HCT116 (cell line): ENCODE measurements around the gene ARHGAP40. TPM values are rescaled to one million over a fixed set of nuclear protein-coding genes. Genes with fewer than 3 reads are reported as not detected.

ENCODE experiments used
- ATAC-seq: fragments of 200-7000 bp; cut with Tn5 transposase; 2 replicates; pipeline ENCODE4 v1.9.1; 2020; ENCODE audit warnings: mild to moderate bottlenecking, moderate library complexity
- BruUV-seq: library from RNA; stranded (reverse); fragments of 400-500 nt; replicated peaks from 2 replicates; lab custom pipeline; 2021; lab: Mats Ljungman, UMichigan
- CTCF ChIA-PET: fragments of 300-600 bp; sonication (Branson Sonifier 250); formaldehyde crosslinking; loops from one replicate; lab custom pipeline; 2021; ENCODE audit warnings: antibody characterized with exemption; lab: Charles Lee
- POLR2A ChIA-PET: fragments of 300-600, 350-600 bp; sonication (Branson Sonifier 250); formaldehyde crosslinking; loops from one replicate; lab custom pipeline; 2021; ENCODE audit warnings: antibody characterized with exemption; lab: Charles Lee
- RAD21 ChIA-PET, 2 experiments: fragments of 300-600 bp; sonication (Branson Sonifier 250); formaldehyde crosslinking; loops; one replicate each; lab custom pipeline; 2023; ENCODE audit warnings: low total read pairs in 2 of 2; ENCODE audit not compliant: uncharacterized antibody in 2 of 2, unreplicated experiment in 2 of 2, low non-redundant PET in 1 of 2; lab: Charles Lee
- DNase-seq: peaks from one replicate; pipeline ENCODE4 v3.0.0-alpha.2; 2010; ENCODE audit warnings: low read depth, low spot score
- H2AFZ ChIP-seq: fragments of 200-600 bp; shearing (Covaris generic), sonication (generic); 2 replicates; pipeline ENCODE4 v1.6.1; 2017; ENCODE audit warnings: low read depth, mixed run types, mixed read lengths, antibody characterized with exemption, low read length; ENCODE audit not compliant: poor library complexity, severe bottlenecking
- H3K27ac ChIP-seq: 2 replicates; pipeline ENCODE4 v1.5.1; 2012; ENCODE audit warnings: low read depth, low read length
- H3K27me3 ChIP-seq: fragments of 200-600 bp; sonication (generic); 2 replicates; pipeline ENCODE4 v1.6.1; 2016; ENCODE audit warnings: mixed run types, low read length, mixed read lengths; ENCODE audit not compliant: insufficient read depth
- H3K36me3 ChIP-seq, 2 experiments: fragments of 200-500 bp in 1 of 2; fragments of 200-600 bp in 1 of 2; sonication (Bioruptor generic) in 1 of 2; sonication (generic) in 1 of 2; 2 replicates each; pipeline versions ENCODE4 v1.5.1 to v1.6.1; 2014 to 2016; ENCODE audit warnings: low read length in 2 of 2, inconsistent platforms in 1 of 2, mixed read lengths in 1 of 2, mixed run types in 1 of 2; ENCODE audit not compliant: insufficient read depth in 2 of 2, control insufficient read depth in 1 of 2
- H3K4me1 ChIP-seq, 2 experiments: fragments of 200-600 bp in 1 of 2; sonication (generic) in 1 of 2; 2 replicates each; pipeline versions ENCODE4 v1.5.1 to v1.6.1; 2012 to 2017; ENCODE audit warnings: low read length in 2 of 2, inconsistent platforms in 1 of 2, mild to moderate bottlenecking in 1 of 2, mixed read lengths in 1 of 2, mixed run types in 1 of 2, moderate library complexity in 1 of 2; ENCODE audit not compliant: insufficient read depth in 2 of 2, control insufficient read depth in 1 of 2
- H3K4me2 ChIP-seq: fragments of 200-600 bp; sonication (generic); 2 replicates; pipeline ENCODE4 v1.6.1; 2017; ENCODE audit warnings: mixed run types, low read length, mixed read lengths
- H3K4me3 ChIP-seq, 2 experiments: fragments of 200-600 bp in 1 of 2; sonication (generic) in 1 of 2; replicated peaks in 1 of 2; 2 replicates each; pipeline ENCODE4 v1.5.1; 2011 to 2016; ENCODE audit warnings: low read length in 2 of 2, control low read depth in 1 of 2, low read depth in 1 of 2, mild to moderate bottlenecking in 1 of 2, mixed read lengths in 1 of 2, mixed run types in 1 of 2
- H3K79me2 ChIP-seq: fragments of 200-600 bp; sonication (generic); 2 replicates; pipeline ENCODE4 v1.6.1; 2017; ENCODE audit warnings: mild to moderate bottlenecking, mixed run types, low read length, moderate library complexity, mixed read lengths; ENCODE audit not compliant: insufficient read depth
- H3K9ac ChIP-seq: fragments of 200-600 bp; sonication (generic); 2 replicates; pipeline ENCODE4 v1.6.1; 2016; ENCODE audit warnings: low read length, mixed read lengths
- H3K9me2 ChIP-seq: fragments of 200-600 bp; sonication (generic), shearing (Covaris generic); 2 replicates; pipeline ENCODE4 v1.6.1; 2017; ENCODE audit warnings: mixed run types, mild to moderate bottlenecking, moderate library complexity; ENCODE audit not compliant: insufficient read depth
- H3K9me3 ChIP-seq, 2 experiments: fragments of 200-500 bp in 1 of 2; fragments of 200-600 bp in 1 of 2; sonication (Bioruptor generic) in 1 of 2; sonication (generic) in 1 of 2; 2 replicates each; pipeline ENCODE4 v1.6.1; 2014 to 2017; ENCODE audit warnings: low read length in 2 of 2, mixed read lengths in 2 of 2, inconsistent platforms in 1 of 2, low read depth in 1 of 2, mild to moderate bottlenecking in 1 of 2, mixed run types in 1 of 2, moderate library complexity in 1 of 2; ENCODE audit not compliant: control insufficient read depth in 1 of 2, insufficient read depth in 1 of 2
- H4K20me1 ChIP-seq: fragments of 200-600 bp; sonication (generic), shearing (Covaris generic); 2 replicates; pipeline ENCODE4 v1.6.1; 2017; ENCODE audit warnings: mixed run types, mild to moderate bottlenecking, moderate library complexity; ENCODE audit not compliant: insufficient read depth
- CBX3 ChIP-seq: IDR thresholded peaks from 2 replicates; pipeline ENCODE4 v1.6.1; 2012; ENCODE audit warnings: low read depth
- CEBPB ChIP-seq: IDR thresholded peaks from 2 replicates; pipeline ENCODE4 v1.6.1; 2012; ENCODE audit warnings: low read depth
- ELF1 ChIP-seq: IDR thresholded peaks from 2 replicates; pipeline ENCODE4 v1.6.1; 2012; ENCODE audit warnings: low read depth, borderline replicate concordance
- EZH2 ChIP-seq: fragments of 200-600 bp; sonication (generic); IDR thresholded peaks from 2 replicates; pipeline ENCODE4 v1.6.1; 2017; ENCODE audit warnings: antibody characterized with exemption, mixed run types
- EZH2phosphoT487 ChIP-seq: fragments of 200-600 bp; IDR thresholded peaks from 2 replicates; pipeline ENCODE4 v1.6.1; 2018; ENCODE audit warnings: antibody characterized with exemption, borderline replicate concordance
- FOSL1 ChIP-seq: IDR thresholded peaks from 2 replicates; pipeline ENCODE4 v1.6.1; 2012; ENCODE audit warnings: low read depth
- POLR2A ChIP-seq: IDR thresholded peaks from 2 replicates; pipeline ENCODE4 v1.7.0; 2011; ENCODE audit warnings: borderline replicate concordance; ENCODE audit not compliant: insufficient read depth, insufficient read length; ENCODE audit errors: extremely low read depth
- POLR2AphosphoS5 ChIP-seq: IDR thresholded peaks from 2 replicates; pipeline ENCODE4 v1.6.1; 2011; ENCODE audit warnings: mild to moderate bottlenecking, low read depth, low read length, moderate library complexity
- RAD21 ChIP-seq: IDR thresholded peaks from 2 replicates; pipeline ENCODE4 v1.6.1; 2012; ENCODE audit warnings: low read depth, mild to moderate bottlenecking
- SIN3A ChIP-seq: IDR thresholded peaks from 2 replicates; pipeline ENCODE4 v1.6.1; 2012; ENCODE audit warnings: low read depth
- SRF ChIP-seq: IDR thresholded peaks from 2 replicates; pipeline ENCODE4 v1.6.1; 2012; ENCODE audit warnings: low read depth
- TCF7L2 ChIP-seq: IDR thresholded peaks from 2 replicates; pipeline ENCODE4 v1.7.0; 2011; ENCODE audit warnings: borderline replicate concordance, inconsistent platforms; ENCODE audit not compliant: insufficient read depth, insufficient read length; ENCODE audit errors: extremely low read depth
- YY1 ChIP-seq: IDR thresholded peaks from 2 replicates; pipeline ENCODE4 v1.6.1; 2011; ENCODE audit warnings: low read length, low read depth, moderate library complexity, mild to moderate bottlenecking; ENCODE audit not compliant: insufficient replicate concordance; ENCODE audit errors: extremely low read depth
- ZFX ChIP-seq: fragments of 450-650 bp; IDR thresholded peaks from 2 replicates; pipeline ENCODE4 v1.6.1; 2017
- ZNF274 ChIP-seq: fragments of 200-500 bp; sonication (Bioruptor generic); IDR thresholded peaks from 2 replicates; pipeline ENCODE4 v1.6.1; 2014; ENCODE audit warnings: mild to moderate bottlenecking, low read depth, low read length, inconsistent platforms
- intact Hi-C: fragments of 100-400 bp; cut with micrococcal nuclease; formaldehyde crosslinking; loops from 2 replicates; pipeline ENCODE4 v1.10.0; 2022
- total RNA-seq: library from RNA; stranded (reverse); gene quantifications from one replicate; pipeline ENCODE4 v1.2.1, GENCODE V29; 2021; ENCODE audit not compliant: unreplicated experiment
- TF ChIP-seq, protein P1 (sequence below): IDR thresholded peaks from 2 replicates; pipeline ENCODE4 v1.6.1; 2012
- TF ChIP-seq, protein P2 (sequence below): IDR thresholded peaks from 2 replicates; pipeline ENCODE4 v1.6.1; 2012; ENCODE audit warnings: low read depth

The ARHGAP40 gene
- total RNA-seq, 1 experiment from 2014 or later: 3.4 TPM

DNA sequence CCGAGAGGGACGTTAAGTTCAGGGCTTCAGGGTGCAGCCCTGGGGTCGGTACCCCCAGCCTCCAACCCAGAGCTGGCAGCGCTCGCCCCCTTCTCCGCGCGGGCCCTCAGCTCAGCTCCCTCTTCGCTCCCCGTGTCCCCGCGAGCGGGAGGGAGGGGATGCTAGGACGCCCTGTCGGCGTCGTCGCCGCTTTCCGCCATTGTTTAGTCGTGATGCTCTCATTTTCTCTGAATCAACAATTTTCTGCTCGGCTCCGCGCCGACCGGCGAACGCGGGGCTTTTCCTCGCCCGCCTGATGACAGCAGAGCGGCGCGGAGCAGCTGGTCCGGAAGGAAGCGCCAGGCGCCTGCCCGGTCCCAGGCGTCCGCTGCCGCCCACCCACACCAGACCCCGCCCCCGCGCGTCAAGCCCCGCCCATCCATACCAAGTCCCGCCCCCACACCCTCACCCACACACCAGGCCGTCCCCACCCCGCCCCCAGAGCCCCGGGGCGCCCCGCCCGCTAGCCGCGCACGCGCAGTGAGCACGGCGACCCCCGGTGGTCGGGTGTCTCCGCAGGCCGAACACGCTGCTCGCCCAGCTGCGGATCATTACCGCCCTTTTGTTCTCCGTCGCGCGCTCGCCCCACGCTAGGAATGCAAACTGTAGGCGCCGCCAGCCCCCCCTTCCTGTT is 72.6 kb downstream of the ARHGAP40 start:
- TF ChIP-seq POLR2AphosphoS5: no peak
- no peak for TF ChIP-seq TCF7L2
- no peak for TF ChIP-seq CBX3
- TF ChIP-seq ELF1: no peak
- no peak for TF ChIP-seq EZH2phosphoT487
- no peak for TF ChIP-seq POLR2A
- no peak for TF ChIP-seq ZFX
- TF ChIP-seq EZH2: no peak
- TF ChIP-seq, protein P1, sequence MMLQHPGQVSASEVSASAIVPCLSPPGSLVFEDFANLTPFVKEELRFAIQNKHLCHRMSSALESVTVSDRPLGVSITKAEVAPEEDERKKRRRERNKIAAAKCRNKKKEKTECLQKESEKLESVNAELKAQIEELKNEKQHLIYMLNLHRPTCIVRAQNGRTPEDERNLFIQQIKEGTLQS: no peak
- no peak for TF ChIP-seq CEBPB
- TF ChIP-seq, protein P2, sequence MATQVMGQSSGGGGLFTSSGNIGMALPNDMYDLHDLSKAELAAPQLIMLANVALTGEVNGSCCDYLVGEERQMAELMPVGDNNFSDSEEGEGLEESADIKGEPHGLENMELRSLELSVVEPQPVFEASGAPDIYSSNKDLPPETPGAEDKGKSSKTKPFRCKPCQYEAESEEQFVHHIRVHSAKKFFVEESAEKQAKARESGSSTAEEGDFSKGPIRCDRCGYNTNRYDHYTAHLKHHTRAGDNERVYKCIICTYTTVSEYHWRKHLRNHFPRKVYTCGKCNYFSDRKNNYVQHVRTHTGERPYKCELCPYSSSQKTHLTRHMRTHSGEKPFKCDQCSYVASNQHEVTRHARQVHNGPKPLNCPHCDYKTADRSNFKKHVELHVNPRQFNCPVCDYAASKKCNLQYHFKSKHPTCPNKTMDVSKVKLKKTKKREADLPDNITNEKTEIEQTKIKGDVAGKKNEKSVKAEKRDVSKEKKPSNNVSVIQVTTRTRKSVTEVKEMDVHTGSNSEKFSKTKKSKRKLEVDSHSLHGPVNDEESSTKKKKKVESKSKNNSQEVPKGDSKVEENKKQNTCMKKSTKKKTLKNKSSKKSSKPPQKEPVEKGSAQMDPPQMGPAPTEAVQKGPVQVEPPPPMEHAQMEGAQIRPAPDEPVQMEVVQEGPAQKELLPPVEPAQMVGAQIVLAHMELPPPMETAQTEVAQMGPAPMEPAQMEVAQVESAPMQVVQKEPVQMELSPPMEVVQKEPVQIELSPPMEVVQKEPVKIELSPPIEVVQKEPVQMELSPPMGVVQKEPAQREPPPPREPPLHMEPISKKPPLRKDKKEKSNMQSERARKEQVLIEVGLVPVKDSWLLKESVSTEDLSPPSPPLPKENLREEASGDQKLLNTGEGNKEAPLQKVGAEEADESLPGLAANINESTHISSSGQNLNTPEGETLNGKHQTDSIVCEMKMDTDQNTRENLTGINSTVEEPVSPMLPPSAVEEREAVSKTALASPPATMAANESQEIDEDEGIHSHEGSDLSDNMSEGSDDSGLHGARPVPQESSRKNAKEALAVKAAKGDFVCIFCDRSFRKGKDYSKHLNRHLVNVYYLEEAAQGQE: no peak
- TF ChIP-seq SRF: no peak
- no peak for TF ChIP-seq SIN3A
- no peak for TF ChIP-seq RAD21
- TF ChIP-seq YY1: no peak
- TF ChIP-seq FOSL1: no peak
- no peak for TF ChIP-seq ZNF274
- H3K9me2 ChIP-seq: no peaks in the 10 kb centered on the region
- intact Hi-C loops: no loop called here
- no peak overlapping the region for H2AFZ ChIP-seq
- H3K36me3 ChIP-seq: no peaks in the 10 kb centered on the region
- ChIA-PET RAD21 (interaction anchor here in 1 of 2 experiments (0.6 kb wide), 1 partner anchor 43 kb away, joined by 3 read pairs; no protein-coding TSS in a partner anchor), CTCF (no interaction called here), POLR2A (no interaction called here)
- ATAC-seq (no peak), DNase-seq (no peak)
- H3K27ac ChIP-seq: no peak overlapping the region
- H3K9ac ChIP-seq: no peak overlapping the region
- no peaks in the 10 kb centered on the region for H3K9me3 ChIP-seq
- BruUV-seq: no TSS peak
- no peak overlapping the region for H3K4me2 ChIP-seq
- H3K4me1 ChIP-seq: no peaks in the 10 kb centered on the region
- no peaks in the 10 kb centered on the region for H4K20me1 ChIP-seq
- H3K79me2 ChIP-seq: no peaks in the 10 kb centered on the region
- no peak overlapping the region for H3K4me3 ChIP-seq
- peaks cover 22% of the 10 kb centered on the region for H3K27me3 ChIP-seq
